HepG2 (cell line): ENCODE measurements around the gene RETREG2. TPM values are rescaled to one million over a fixed set of nuclear protein-coding genes. Genes with fewer than 3 reads are reported as not detected.

Experiments
- AHR ChIP-seq: IDR thresholded peaks from 2 replicates; pipeline ENCODE4 v1.6.1; 2018; ENCODE audit warnings: missing genetic modification reagents, missing compliant biosample characterization
- ARNTL ChIP-seq: sonication (generic); formaldehyde crosslinking; IDR thresholded peaks from 2 replicates; pipeline ENCODE4 v1.4.0; 2020; ENCODE audit warnings: mild to moderate bottlenecking, missing genetic modification reagents
- CHD2 ChIP-seq: IDR thresholded peaks from 2 replicates; pipeline ENCODE4 v1.6.1; 2011; ENCODE audit warnings: low read depth, low read length, improper control_type of control experiment
- FOXC1 ChIP-seq: sonication (generic); formaldehyde crosslinking; IDR thresholded peaks from 2 replicates; pipeline ENCODE4 v1.8.0; 2022; ENCODE audit warnings: mild to moderate bottlenecking, missing genetic modification reagents, borderline replicate concordance
- KAT2B ChIP-seq: fragments of 150-350 bp; IDR thresholded peaks from 2 replicates; pipeline ENCODE4 v1.6.1; 2014; ENCODE audit warnings: low read depth, low read length, borderline replicate concordance
- NCOA1 ChIP-seq: sonication (generic); formaldehyde crosslinking; IDR thresholded peaks from 2 replicates; pipeline ENCODE4 v1.9.0; 2021; ENCODE audit warnings: missing genetic modification reagents
- RFXAP ChIP-seq: sonication (generic); formaldehyde crosslinking; IDR thresholded peaks from 2 replicates; pipeline ENCODE4 v1.4.0; 2020; ENCODE audit warnings: missing genetic modification reagents, borderline replicate concordance
- SRY ChIP-seq: sonication (generic); formaldehyde crosslinking; IDR thresholded peaks from 2 replicates; pipeline ENCODE4 v1.8.0; 2022; ENCODE audit warnings: mild to moderate bottlenecking, missing genetic modification reagents
- ZFP36L1 ChIP-seq: sonication (generic); formaldehyde crosslinking; IDR thresholded peaks from 2 replicates; pipeline ENCODE4 v1.8.0; 2022; ENCODE audit warnings: mild to moderate bottlenecking, missing genetic modification reagents, moderate library complexity
- polyA plus RNA-seq, 8 experiments: library from polyadenylated mRNA; depleted of rRNA in 3 of 8; stranded (reverse) in 7 of 8; unstranded in 1 of 8; fragments of >200 nt; fragmentation: Illumina TruSeq in 4 of 8; extraction: Trizol in 4 of 8; gene quantifications; 2 replicates each; pipeline versions ENCODE4 v1.2.1 to v1.2.3, GENCODE V29; 2011 to 2016; ENCODE audit warnings: low read depth in 4 of 8, missing spikeins in 1 of 8, mixed read lengths in 1 of 8; ENCODE audit not compliant: insufficient read depth in 1 of 8
- total RNA-seq, 5 experiments: library from RNA; depleted of rRNA; stranded (reverse); fragments of >200 nt; fragmentation: Illumina TruSeq; extraction: Trizol; gene quantifications; 2 replicates each; pipeline ENCODE4 v1.2.3, GENCODE V29; 2016; ENCODE audit warnings: low read depth in 1 of 5
- TF ChIP-seq, protein P1 (sequence below): sonication (generic); formaldehyde crosslinking; IDR thresholded peaks from 2 replicates; pipeline ENCODE4 v1.8.1; 2022; ENCODE audit warnings: mild to moderate bottlenecking, missing genetic modification reagents
- TF ChIP-seq, protein P2 (sequence below): sonication (generic); formaldehyde crosslinking; IDR thresholded peaks from 2 replicates; pipeline ENCODE4 v1.5.1; 2020; ENCODE audit warnings: mild to moderate bottlenecking, missing genetic modification reagents, moderate library complexity
- TF ChIP-seq, protein P3 (sequence below), 2 experiments: IDR thresholded peaks; 2 replicates each; pipeline ENCODE4 v1.6.1; 2011 to 2012; ENCODE audit warnings: low read length in 2 of 2, borderline replicate concordance in 1 of 2, low read depth in 1 of 2, mild to moderate bottlenecking in 1 of 2, moderate library complexity in 1 of 2
- TF ChIP-seq, protein P4 (sequence below): sonication (generic); formaldehyde crosslinking; IDR thresholded peaks from 2 replicates; pipeline ENCODE4 v1.4.0; 2020; ENCODE audit warnings: missing genetic modification reagents, borderline replicate concordance
- TF ChIP-seq, protein P5 (sequence below): sonication (generic); formaldehyde crosslinking; IDR thresholded peaks from 2 replicates; pipeline ENCODE4 v1.5.0; 2020; ENCODE audit warnings: mild to moderate bottlenecking, missing genetic modification reagents

Gene RETREG2
- total and polyA plus RNA-seq, 2 of the 13 experiments (the other 11 are each of a cell fraction or from before 2014, with no cell fraction given): 86.0 to 134 TPM

DNA sequence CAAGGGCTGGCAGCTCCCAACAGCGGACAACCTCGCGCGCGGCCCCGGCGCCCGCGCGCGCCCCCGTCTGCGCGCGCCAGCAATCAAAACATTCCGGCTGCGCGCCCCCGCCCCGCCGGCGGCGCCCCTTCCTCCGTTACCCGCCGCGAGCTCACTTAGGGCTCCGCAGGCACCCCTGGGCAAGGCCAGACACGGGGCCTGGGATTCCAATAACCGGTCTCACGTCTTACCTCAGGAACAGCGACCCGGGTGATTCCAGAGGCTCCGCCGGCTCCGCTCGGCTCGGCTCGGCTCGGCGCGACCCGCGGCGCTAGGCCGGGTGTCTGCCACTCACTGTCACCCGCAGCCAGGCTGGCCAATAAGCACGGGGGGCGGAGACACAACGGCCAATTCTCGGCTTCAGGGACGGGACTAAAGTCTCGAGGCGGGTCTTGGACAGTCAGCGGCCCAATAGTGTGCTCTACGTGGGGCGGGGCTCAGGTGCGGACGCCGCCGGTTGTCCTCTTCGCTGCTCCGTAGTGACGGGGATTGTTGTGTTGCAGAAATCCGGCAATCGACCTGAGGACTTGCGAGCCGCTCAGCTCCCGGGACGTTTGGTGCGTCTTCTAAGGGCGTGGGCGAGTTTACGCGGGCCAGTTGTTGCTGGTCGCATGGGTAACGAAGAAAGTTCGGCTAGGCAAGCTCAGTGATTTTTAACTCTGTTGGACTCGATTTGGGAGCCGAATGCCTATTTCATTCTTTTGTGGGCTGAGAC, 51.4 kb downstream of the RETREG2 start, which contains the start of the genes ANKZF1 and ATG9A (continued):
- TF ChIP-seq ZFP36L1 (CRISPR knock-in tag) (peak; percentile 41; the same call in 1 of the 2 replicates), SRY (peak; percentile 38; the same call in 1 of the 2 replicates), CHD2 (peak; percentile 64; the same call in 1 of the 2 replicates), RFXAP (peak; percentile 66), NCOA1 (CRISPR knock-in tag) (no peak), ARNTL (CRISPR knock-in tag) (0 out of 2 replicates have a peak, but pooled peaks have one; percentile 7), KAT2B (no peak), FOXC1 (CRISPR knock-in tag) (peak; percentile 81; the same call in 1 of the 2 replicates), AHR (CRISPR knock-in tag) (peak; percentile 76; the same call in 1 of the 2 replicates)
- TF ChIP-seq, protein P1, sequence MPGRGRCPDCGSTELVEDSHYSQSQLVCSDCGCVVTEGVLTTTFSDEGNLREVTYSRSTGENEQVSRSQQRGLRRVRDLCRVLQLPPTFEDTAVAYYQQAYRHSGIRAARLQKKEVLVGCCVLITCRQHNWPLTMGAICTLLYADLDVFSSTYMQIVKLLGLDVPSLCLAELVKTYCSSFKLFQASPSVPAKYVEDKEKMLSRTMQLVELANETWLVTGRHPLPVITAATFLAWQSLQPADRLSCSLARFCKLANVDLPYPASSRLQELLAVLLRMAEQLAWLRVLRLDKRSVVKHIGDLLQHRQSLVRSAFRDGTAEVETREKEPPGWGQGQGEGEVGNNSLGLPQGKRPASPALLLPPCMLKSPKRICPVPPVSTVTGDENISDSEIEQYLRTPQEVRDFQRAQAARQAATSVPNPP: peak; percentile 70; the same call in 1 of the 2 replicates
- TF ChIP-seq, protein P2, sequence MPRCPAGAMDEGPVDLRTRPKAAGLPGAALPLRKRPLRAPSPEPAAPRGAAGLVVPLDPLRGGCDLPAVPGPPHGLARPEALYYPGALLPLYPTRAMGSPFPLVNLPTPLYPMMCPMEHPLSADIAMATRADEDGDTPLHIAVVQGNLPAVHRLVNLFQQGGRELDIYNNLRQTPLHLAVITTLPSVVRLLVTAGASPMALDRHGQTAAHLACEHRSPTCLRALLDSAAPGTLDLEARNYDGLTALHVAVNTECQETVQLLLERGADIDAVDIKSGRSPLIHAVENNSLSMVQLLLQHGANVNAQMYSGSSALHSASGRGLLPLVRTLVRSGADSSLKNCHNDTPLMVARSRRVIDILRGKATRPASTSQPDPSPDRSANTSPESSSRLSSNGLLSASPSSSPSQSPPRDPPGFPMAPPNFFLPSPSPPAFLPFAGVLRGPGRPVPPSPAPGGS (CRISPR knock-in tag): peak; percentile 83
- TF ChIP-seq, protein P3, sequence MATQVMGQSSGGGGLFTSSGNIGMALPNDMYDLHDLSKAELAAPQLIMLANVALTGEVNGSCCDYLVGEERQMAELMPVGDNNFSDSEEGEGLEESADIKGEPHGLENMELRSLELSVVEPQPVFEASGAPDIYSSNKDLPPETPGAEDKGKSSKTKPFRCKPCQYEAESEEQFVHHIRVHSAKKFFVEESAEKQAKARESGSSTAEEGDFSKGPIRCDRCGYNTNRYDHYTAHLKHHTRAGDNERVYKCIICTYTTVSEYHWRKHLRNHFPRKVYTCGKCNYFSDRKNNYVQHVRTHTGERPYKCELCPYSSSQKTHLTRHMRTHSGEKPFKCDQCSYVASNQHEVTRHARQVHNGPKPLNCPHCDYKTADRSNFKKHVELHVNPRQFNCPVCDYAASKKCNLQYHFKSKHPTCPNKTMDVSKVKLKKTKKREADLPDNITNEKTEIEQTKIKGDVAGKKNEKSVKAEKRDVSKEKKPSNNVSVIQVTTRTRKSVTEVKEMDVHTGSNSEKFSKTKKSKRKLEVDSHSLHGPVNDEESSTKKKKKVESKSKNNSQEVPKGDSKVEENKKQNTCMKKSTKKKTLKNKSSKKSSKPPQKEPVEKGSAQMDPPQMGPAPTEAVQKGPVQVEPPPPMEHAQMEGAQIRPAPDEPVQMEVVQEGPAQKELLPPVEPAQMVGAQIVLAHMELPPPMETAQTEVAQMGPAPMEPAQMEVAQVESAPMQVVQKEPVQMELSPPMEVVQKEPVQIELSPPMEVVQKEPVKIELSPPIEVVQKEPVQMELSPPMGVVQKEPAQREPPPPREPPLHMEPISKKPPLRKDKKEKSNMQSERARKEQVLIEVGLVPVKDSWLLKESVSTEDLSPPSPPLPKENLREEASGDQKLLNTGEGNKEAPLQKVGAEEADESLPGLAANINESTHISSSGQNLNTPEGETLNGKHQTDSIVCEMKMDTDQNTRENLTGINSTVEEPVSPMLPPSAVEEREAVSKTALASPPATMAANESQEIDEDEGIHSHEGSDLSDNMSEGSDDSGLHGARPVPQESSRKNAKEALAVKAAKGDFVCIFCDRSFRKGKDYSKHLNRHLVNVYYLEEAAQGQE (IDR thresholded peaks at IDR 0.05; ENCODE audit: borderline replicate concordance in 1 of 2, low read depth in 1 of 2, low read length in 2 of 2): peak in 1 of 2 experiments; percentile 80; a peak in 1 of 4 replicates
- TF ChIP-seq, protein P4, sequence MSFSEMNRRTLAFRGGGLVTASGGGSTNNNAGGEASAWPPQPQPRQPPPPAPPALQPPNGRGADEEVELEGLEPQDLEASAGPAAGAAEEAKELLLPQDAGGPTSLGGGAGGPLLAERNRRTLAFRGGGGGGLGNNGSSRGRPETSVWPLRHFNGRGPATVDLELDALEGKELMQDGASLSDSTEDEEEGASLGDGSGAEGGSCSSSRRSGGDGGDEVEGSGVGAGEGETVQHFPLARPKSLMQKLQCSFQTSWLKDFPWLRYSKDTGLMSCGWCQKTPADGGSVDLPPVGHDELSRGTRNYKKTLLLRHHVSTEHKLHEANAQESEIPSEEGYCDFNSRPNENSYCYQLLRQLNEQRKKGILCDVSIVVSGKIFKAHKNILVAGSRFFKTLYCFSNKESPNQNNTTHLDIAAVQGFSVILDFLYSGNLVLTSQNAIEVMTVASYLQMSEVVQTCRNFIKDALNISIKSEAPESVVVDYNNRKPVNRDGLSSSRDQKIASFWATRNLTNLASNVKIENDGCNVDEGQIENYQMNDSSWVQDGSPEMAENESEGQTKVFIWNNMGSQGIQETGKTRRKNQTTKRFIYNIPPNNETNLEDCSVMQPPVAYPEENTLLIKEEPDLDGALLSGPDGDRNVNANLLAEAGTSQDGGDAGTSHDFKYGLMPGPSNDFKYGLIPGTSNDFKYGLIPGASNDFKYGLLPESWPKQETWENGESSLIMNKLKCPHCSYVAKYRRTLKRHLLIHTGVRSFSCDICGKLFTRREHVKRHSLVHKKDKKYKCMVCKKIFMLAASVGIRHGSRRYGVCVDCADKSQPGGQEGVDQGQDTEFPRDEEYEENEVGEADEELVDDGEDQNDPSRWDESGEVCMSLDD (CRISPR knock-in tag): no peak; the same call in 1 of the 2 replicates
- TF ChIP-seq, protein P5, sequence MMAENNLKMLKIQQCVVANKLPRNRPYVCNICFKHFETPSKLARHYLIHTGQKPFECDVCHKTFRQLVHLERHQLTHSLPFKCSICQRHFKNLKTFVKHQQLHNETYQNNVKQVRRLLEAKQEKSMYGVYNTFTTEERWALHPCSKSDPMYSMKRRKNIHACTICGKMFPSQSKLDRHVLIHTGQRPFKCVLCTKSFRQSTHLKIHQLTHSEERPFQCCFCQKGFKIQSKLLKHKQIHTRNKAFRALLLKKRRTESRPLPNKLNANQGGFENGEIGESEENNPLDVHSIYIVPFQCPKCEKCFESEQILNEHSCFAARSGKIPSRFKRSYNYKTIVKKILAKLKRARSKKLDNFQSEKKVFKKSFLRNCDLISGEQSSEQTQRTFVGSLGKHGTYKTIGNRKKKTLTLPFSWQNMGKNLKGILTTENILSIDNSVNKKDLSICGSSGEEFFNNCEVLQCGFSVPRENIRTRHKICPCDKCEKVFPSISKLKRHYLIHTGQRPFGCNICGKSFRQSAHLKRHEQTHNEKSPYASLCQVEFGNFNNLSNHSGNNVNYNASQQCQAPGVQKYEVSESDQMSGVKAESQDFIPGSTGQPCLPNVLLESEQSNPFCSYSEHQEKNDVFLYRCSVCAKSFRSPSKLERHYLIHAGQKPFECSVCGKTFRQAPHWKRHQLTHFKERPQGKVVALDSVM: no peak; the same call in 1 of the 2 replicates
